ENCODE measurements around the gene GBP4.
"Not testable (repeated sequence)": the region's sequence is repeated elsewhere in the genome, so short reads cannot be mapped to it uniquely, and the experiment has no call there.

Gene GBP4, protein sequence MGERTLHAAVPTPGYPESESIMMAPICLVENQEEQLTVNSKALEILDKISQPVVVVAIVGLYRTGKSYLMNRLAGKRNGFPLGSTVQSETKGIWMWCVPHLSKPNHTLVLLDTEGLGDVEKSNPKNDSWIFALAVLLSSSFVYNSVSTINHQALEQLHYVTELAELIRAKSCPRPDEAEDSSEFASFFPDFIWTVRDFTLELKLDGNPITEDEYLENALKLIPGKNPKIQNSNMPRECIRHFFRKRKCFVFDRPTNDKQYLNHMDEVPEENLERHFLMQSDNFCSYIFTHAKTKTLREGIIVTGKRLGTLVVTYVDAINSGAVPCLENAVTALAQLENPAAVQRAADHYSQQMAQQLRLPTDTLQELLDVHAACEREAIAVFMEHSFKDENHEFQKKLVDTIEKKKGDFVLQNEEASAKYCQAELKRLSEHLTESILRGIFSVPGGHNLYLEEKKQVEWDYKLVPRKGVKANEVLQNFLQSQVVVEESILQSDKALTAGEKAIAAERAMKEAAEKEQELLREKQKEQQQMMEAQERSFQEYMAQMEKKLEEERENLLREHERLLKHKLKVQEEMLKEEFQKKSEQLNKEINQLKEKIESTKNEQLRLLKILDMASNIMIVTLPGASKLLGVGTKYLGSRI

DNA sequence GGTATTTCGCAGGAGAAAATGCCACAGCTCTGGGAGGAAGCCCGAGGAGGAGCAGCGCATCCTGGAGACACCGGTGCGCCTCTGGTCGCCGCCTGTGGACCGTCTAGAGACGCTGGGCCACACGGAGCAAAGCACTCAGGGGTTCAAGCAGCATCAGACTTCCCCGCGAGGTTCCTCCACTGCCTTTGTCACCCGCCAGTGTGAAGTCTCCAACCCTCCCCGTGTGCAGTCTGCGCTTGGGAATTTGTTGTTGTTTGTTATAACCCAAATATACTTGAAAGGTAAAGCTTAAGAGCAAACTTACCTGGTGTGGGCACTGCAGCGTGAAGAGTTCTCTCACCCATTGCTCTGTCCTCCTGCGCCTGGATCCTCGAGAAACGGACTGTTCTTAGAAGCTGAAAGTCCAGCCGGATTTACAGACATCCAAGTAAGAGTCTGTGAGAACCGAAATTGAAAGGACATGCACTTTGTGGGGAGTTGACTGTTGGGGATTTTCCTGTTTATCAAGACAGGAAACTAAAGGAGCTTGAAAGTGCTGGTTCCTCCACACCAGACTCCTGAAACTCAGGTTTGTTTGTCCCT, at the start of gene GBP4:
Gene GBP4 (minus strand): TSS at position 452 of the 582 bp plus-strand sequence. CDS start 108 bp downstream, at position 344.
- DNase-seq, result peak; percentile 78

DNA sequence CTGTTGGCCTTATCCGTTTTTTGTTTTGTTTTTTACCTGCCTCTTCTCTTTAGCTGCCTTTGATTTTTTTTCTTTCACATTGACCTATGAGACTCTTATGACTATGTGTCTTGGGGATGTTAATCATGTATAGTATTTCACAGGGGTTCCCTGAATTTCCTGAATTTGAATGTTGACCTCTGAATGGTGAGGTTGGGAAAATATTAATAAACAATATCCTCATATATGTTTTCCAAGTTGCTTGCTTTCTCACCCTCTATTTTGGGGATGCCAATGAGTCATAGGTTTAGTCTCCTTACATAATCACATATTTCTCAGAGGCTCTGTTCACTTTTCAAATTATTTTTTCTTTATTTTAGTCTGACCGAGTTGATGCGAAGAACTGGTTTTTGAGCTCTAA, 44.3 kb upstream of the GBP4 start:
- DNase-seq, result no peak

DNA sequence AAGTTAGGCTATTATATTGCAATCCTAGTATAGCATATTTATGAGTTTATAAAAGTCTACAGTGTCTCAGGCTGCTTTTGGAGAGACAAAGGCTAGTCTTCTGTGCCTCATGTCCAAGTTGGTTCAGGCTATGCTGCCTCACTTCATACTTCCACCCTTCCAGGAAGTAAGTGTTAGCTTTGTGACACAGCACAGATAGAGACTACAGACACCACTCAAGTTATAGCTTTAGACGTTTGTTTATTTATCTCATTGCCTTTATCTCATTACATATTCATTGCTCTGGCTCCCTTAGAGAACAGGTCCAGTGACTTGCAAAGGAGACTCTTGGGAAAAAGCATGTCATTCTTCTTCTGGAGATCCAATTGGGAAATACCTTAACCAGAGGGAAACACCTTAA, 22.6 kb upstream of the GBP4 start:
- DNase-seq, result no peak

- DNase-seq, result not testable (repeated sequence)
Measured at GRCh38 chr1:89219851-89220250, 21.1 kb upstream of the GBP4 start.

- DNase-seq, result not testable (repeated sequence)
Measured at GRCh38 chr1:89218941-89219340, 20.2 kb upstream of the GBP4 start.

- no peak for DNase-seq
Measured at GRCh38 chr1:89213347-89213746, 14.6 kb upstream of the GBP4 start.

GRCh38 chr1:89211035-89211634, 12.4 kb upstream of the GBP4 start:
- DNase-seq, result no peak

- no peak for DNase-seq
Measured at GRCh38 chr1:89206373-89206772, 7.6 kb upstream of the GBP4 start.

DNA sequence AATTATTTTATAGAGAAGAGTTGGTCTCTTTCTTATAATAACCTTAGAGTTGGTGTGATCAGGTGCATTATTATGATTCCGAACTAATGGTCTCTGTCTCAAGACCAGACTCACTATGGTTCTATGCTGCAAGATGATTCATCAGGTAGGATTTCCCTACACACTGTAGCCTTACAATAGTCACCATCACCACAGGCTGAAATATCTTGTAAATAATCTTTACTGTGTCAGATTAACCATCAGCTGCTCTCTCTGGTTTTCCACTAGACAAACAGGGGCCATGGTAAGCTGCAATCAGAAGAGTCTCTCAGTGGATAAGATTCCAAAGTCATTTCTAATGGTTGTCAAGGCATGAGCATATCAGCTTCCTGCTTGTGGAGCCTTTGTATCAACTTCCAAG, 4.4 kb upstream of the GBP4 start:
- DNase-seq, result no peak

DNA sequence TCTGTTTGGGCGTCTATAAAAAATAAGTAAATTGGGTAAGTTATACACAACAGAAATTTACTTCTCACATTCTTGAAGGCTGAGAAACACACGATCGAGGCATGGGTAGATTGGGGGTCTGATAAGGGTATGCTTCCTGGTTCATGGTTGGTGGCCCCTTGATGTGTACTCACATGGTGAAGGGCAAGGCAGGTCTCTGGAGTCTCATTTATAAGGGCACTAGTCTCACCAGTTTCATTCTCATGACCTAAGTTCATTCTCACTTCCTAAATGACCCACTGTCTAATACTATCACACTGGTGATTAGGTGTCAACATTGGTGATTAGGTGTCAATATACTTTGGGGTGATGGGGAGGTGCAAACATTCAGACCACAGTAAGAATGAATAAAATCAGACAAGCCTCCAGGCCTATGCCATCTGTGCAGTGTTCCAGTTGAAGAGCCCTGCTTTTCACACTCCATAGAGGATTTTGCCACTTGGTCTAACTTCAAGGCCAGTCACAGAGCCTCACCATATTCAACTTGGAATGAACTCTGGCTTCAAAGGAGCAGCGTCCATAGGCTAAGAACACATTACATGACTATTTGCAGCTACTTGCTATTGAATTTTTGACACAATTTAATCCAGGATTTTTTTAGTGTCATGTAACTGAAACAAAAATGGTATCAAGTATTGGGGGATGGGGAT, 2.5 kb upstream of the GBP4 start:
- DNase-seq, result no peak

- no peak for DNase-seq
Measured at GRCh38 chr1:89200663-89201062, 1.9 kb upstream of the GBP4 start.

DNA sequence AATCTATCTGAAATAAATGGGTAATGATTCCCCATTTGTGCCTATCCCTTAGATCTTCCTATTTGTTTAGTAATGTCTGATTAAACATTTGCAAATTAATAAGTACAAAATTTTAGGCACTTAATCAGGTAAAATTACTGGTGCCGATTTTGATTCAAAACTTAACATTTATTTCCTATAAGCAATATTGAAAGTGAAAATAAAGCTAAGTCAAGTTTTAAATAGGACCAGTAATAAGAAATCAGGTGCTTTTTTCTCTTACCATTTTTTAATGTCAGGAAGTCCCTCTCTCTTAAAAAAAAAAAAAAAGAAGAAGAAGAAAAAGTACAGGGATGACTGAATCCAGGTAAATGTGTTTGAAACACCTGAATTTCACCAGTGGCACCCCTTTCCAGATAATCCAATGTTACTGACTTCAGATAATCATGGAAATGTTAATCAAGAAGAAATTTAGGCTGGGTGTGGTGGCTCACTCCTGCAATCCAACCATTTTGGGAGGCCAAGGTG, 836 bp upstream of the GBP4 start:
- no peak for DNase-seq

- peak; percentile 63 for DNase-seq
Measured at GRCh38 chr1:89198081-89198480, 661 bp downstream of the GBP4 start.

GRCh38 chr1:89195476-89195875, 3.3 kb downstream of the GBP4 start:
- no peak for DNase-seq

DNA sequence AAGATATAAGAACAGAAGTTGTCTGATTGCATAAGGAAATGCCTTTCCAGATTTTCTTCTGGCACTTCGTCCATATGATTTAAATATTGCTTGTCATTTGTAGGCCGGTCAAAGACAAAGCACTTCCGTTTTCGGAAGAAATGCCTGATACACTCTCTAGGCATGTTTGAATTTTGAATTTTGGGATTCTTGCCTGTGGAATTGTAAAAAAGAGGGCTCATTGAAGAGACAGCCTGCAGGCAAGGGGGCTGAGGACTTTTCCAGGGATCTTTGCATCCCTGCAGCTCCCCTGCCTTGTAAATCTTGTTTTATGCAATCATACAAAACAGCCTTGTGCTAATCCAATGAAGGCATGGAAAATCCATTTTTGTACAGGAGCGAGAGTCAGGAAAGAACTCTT, 7.4 kb downstream of the GBP4 start:
- no peak for DNase-seq

DNA sequence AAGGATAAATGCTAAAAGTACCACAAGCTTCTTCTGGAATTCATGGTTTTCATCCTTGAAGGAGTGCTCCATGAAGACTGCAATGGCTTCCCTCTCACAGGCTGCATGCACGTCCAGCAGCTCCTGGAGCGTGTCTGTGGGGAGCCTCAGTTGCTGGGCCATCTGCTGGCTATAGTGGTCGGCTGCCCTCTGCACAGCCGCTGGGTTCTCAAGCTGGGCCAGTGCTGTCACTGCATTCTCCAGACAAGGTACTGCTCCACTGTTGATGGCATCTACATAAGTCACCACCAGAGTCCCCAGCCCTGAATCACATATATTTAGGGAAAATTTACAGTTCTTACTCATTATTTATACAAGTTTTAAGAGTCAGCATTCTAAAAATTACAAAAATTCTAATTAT, 8.7 kb downstream of the GBP4 start:
- DNase-seq, result no peak

DNA sequence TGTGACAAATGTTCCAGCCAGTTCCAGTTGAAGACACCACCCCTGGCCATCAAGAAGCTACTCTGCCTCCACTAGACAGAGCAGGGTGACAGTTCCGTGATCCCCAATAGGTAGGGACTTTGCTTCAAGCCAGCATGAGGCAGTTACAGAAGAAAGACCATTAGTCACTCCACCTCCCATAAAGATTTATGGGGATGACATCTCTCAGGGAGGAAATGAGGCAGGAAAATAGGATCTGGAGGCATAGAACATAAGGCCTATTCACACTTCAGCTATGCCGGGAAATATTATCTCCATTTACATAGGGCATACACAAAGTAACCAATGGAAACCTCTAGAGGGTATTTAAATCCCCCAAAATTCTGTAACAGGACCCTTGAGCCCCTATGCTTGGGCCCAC, 19.4 kb downstream of the GBP4 start:
- no peak for DNase-seq

DNA sequence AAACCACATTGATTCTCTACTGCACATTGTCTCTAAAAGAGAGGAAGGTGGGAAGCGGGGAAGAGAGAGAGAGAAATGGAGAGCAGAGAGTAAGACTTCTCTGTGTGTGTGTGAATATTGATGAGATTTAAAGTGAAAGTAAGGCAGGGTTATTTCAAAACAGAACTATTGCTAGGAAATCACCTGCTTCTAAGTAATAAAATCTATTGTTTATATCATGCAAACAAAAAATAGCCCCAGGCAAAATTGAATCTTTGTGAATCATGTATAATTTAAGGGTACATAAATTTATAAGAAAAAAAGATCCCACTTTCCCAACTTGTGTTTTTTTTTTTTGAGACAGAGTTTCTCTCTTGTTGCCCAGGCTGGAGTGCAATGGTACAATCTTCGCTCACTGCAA, 21.8 kb downstream of the GBP4 start:
- no peak for DNase-seq

DNA sequence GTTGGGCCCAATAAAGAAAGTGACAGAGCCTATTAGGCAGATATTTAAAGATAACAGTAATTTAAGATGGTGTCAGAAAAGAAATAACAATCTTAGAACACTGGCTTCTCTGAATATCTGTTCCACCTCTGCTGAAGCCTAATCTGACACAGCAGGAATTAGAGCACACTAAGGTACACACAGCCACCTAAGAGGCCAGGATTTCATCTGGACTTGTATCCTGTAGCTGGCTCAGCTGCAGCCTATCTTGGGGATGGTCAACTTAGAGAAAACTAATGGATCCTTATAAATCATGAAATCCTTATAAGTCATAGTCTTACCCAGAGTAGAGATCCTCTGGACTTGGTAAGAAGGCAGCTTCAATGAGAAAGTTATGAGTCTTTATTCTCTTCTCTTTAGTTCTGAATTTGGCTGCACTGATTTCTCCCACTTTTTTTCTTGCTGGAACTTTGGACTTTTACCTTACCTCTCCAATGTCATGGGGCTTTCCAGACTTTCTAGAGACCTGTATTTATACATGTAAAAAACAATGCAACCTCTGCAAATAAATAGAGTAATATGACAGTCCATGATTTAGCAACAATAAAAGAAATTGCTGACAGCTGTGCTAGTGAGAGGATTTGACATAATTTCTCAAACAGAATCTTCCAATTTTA, 23.0 kb downstream of the GBP4 start, which contains the start of gene GBP7:
Gene GBP7 (minus strand): TSS at position 403 of the 656 bp plus-strand sequence. CDS start 4,068 bp downstream, outside the sequence.
- no peak for DNase-seq

DNA sequence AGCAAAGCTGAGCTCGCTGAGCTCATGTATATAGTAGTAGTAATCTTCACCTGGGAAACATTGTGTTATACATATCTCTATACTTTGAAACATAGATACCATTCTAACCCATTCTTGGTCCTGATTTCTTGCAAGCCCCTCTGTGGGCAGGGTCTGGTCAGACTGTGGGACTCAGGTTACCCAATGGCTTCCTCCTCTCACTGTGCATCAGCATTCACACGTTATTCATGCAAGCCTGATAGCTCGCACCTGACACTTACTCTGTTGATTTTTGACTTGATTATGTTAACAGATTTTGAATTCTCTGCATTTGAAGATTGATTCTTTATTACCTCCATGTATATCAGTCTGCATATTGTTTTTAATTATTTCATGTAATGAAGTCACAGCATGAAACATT, 24.3 kb downstream of the GBP4 start:
- no peak for DNase-seq

DNA sequence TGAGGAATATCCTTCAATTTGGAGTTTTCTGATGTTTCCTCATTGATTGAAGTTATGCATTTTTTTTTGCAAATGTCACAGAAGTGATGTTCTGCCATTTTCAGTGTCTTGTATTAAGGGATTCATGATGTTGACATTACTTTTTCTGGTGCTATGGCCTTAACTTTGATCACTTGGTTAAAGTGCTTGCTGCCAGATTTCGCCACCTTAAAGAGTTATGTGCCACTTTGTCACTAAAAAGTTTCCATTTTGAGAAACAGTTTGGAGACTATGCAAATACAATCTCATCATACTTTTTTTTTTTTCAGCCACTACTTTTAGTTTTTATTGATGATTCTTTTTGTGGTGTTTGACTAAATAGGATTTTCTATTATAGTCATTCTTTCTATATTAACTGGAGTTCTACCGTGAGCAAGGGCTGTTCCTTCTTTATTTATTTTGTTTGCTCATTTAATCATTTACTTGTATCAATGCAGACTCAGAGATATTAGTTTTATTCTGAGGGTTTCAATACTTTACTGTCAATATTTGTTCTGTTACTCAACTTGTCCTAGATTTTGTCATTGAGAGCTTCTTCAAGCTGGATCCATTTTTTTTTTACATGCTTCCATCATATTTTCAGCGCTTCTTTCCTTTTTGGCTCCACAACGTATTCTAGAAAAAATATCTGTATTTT, 26.1 kb downstream of the GBP4 start:
- DNase-seq, result no peak

GRCh38 chr1:89171067-89171438, 27.7 kb downstream of the GBP4 start:
- no peak for DNase-seq

All from activated CD8-positive, alpha-beta memory T cell treated with anti-CD3 and anti-CD28 coated beads for 24 hours (primary cell).